Right lobe of liver (tissue), 6 donors: ENCODE measurements around the gene MARK3. TPM values are rescaled to one million over a fixed set of nuclear protein-coding genes. Genes with fewer than 3 reads are reported as not detected.

Experiments
- ATAC-seq, 4 donors: fragments of 200-7000 bp; cut with Tn5 transposase; one replicate each; pipeline ENCODE4 v1.9.1; 2020; ENCODE audit warnings: mild to moderate bottlenecking in 4 of 4, moderate library complexity in 4 of 4
- DNase-seq, 3 donors: peaks; one replicate each; pipeline ENCODE4 v3.0.0-alpha.2; 2020
- H3K27ac ChIP-seq, 3 donors: fragments of 200-600 bp; one replicate each; pipeline ENCODE4 v1.8.0; 2022
- H3K27me3 ChIP-seq, 2 donors: fragments of 200-600 bp; one replicate each; pipeline ENCODE4 v1.8.0; 2022
- H3K36me3 ChIP-seq, 4 donors: fragments of 200-600 bp; sonication (generic) in 1 of 4; one replicate each; pipeline versions ENCODE4 v1.5.1 to v1.8.0; 2017 to 2022; ENCODE audit warnings: control low read depth in 1 of 4
- H3K4me1 ChIP-seq, 4 donors: fragments of 200-600 bp; sonication (generic) in 1 of 4; one replicate each; pipeline versions ENCODE4 v1.5.1 to v1.8.0; 2017 to 2022; ENCODE audit warnings: control low read depth in 1 of 4
- H3K4me3 ChIP-seq, 3 donors: fragments of 200-600 bp; one replicate each; pipeline ENCODE4 v1.8.0; 2022
- H3K9me3 ChIP-seq, 4 donors: fragments of 200-600 bp; sonication (generic) in 1 of 4; one replicate each; pipeline versions ENCODE4 v1.5.1 to v1.8.0; 2017 to 2022; ENCODE audit warnings: control low read depth in 1 of 4
- CTCF ChIP-seq, 4 donors: fragments of 200-600 bp in 3 of 4; fragments of 450-650 bp in 1 of 4; IDR thresholded peaks; one replicate each; pipeline versions ENCODE4 v1.5.1 to v1.8.0; 2016 to 2022; ENCODE audit warnings: antibody characterized with exemption in 4 of 4, mild to moderate bottlenecking in 2 of 4
- POLR2A ChIP-seq: fragments of 450-650 bp; IDR thresholded peaks from one replicate; pipeline ENCODE4 v1.6.1; 2017; ENCODE audit warnings: antibody characterized with exemption, mild to moderate bottlenecking
- WGBS: methylation state at CpG from one replicate; pipeline ENCODE4 v1.1.6; 2018; ENCODE audit warnings: low coverage, low lambda C conversion rate; ENCODE audit not compliant: insufficient coverage; ENCODE audit errors: missing lambda C conversion rate; 5-methylcytosine and 5-hydroxymethylcytosine counted together
- intact Hi-C, 2 donors: fragments of 100-400 bp; cut with DNase I; formaldehyde crosslinking; loops; one replicate each; pipeline versions ENCODE4 v1.11.2 to v1.14.1; 2022
- total RNA-seq, 6 experiments: library from RNA; depleted of rRNA in 2 of 6; stranded (reverse); fragments of >200 nt in 2 of 6; fragmentation: NEBNext Ultra II Directional in 3 of 6; extraction: Animal tissue kit (Norgen Biotek cat#: 25700) in 3 of 6; gene quantifications; one replicate each; pipeline versions ENCODE4 v1.1.0 to v1.2.4, GENCODE V29; 2016 to 2023
- donor health status: DM: no; HTN: yes; CAD: no.
- donor health status: DM: no; HTN: no; CAD: no.
- donor health status: DM: no; HTN: no; CAD: no.
- donor health status: DM: no; HTN: yes; CAD: no.
- donor health status: DM: no; HTN: yes; CAD: no.

MARK3 gene
- total RNA-seq, 6 experiments from 2014 or later = 25.5 to 34.3 (median 27.3) TPM

GRCh38 chr14:103541709-103542604, 156.7 kb downstream of the MARK3 start:
- H3K4me3 ChIP-seq = no peak overlapping the region
- intact Hi-C loops = loop anchor here in 1 of 2 donors (10.0 kb wide), 1 partner anchor 47 kb away; no protein-coding TSS in a partner anchor
- DNase-seq = peak in 1 of 3 donors; percentile 17
- no peaks in the 10 kb centered on the region for H3K4me1 ChIP-seq
- no peaks in the 10 kb centered on the region for H3K9me3 ChIP-seq
- WGBS = 20% methylated on average over 1 of the region's 33 CpGs
- H3K36me3 ChIP-seq = no peaks in the 10 kb centered on the region
- TF ChIP-seq POLR2A (no peak), CTCF (IDR thresholded peaks at IDR 0.05) (no peak)
- H3K27ac ChIP-seq = no peak overlapping the region
- ATAC-seq = no peak
- H3K27me3 ChIP-seq = no peaks in the 10 kb centered on the region

GRCh38 chr14:103542605-103543088, 157.4 kb downstream of the MARK3 start:
- no peak overlapping the region for H3K27ac ChIP-seq
- no CpG with 5 or more reads among the region's 18 CpGs for WGBS
- intact Hi-C loops = loop anchor here in 1 of 2 donors (10.0 kb wide), 1 partner anchor 48 kb away; no protein-coding TSS in a partner anchor
- H3K4me1 ChIP-seq = no peaks in the 10 kb centered on the region
- no peaks in the 10 kb centered on the region for H3K36me3 ChIP-seq
- no peaks in the 10 kb centered on the region for H3K27me3 ChIP-seq
- DNase-seq (peak in 1 of 3 donors; percentile 19), ATAC-seq (no peak)
- no peak for TF ChIP-seq CTCF (IDR thresholded peaks at IDR 0.05)
- H3K9me3 ChIP-seq = no peaks in the 10 kb centered on the region
- H3K4me3 ChIP-seq = no peak overlapping the region

- Histone ChIP-seq H3K4me3 (no peak overlapping the region), H3K27ac (no peak overlapping the region), H3K9me3 (no peaks in the 10 kb centered on the region), H3K36me3 (no peaks in the 10 kb centered on the region), H3K27me3 (no peaks in the 10 kb centered on the region), H3K4me1 (no peaks in the 10 kb centered on the region)
- no peak for ATAC-seq
- peak in 1 of 3 donors; percentile 14 for DNase-seq
- TF ChIP-seq POLR2A = no peak
- no peak for TF ChIP-seq CTCF (IDR thresholded peaks at IDR 0.05)
- intact Hi-C loops = loop anchor here in 1 of 2 donors (10.0 kb wide), 1 partner anchor 48 kb away; no protein-coding TSS in a partner anchor
- WGBS = 100% methylated on average over 2 of the region's 10 CpGs
These were observed 157.9 kb downstream of the MARK3 start for GRCh38 chr14:103543140-103543539.

- Histone ChIP-seq H3K27me3 (no peaks in the 10 kb centered on the region), H3K4me3 (no peak overlapping the region), H3K9me3 (no peaks in the 10 kb centered on the region), H3K27ac (no peak overlapping the region), H3K36me3 (no peaks in the 10 kb centered on the region), H3K4me1 (no peaks in the 10 kb centered on the region)
- intact Hi-C loops = loop anchor here in 1 of 2 donors (10.0 kb wide), 1 partner anchor 49 kb away; no protein-coding TSS in a partner anchor
- ATAC-seq (peak in 2 of 4 donors; percentile 8 to 31), DNase-seq (peak in 2 of 3 donors; percentile 40 to 67)
- TF ChIP-seq POLR2A (no peak), CTCF (IDR thresholded peaks at IDR 0.05) (no peak)
- WGBS = 32% methylated on average over 3 of the region's 19 CpGs
These were observed 158.6 kb downstream of the MARK3 start for GRCh38 chr14:103543721-103544387.
